Renal cortex interstitium (tissue), 11 donors: ENCODE measurements around the gene ST8SIA4. TPM values are rescaled to one million over a fixed set of nuclear protein-coding genes. Genes with fewer than 3 reads are reported as not detected.

Experiments used
- DNase-seq, 11 donors: peaks; one replicate each; pipeline ENCODE4 v3.0.0-alpha.2; 2013; ENCODE audit warnings: low read depth in 9 of 11, low spot score in 4 of 11; ENCODE audit errors: extremely low read depth in 1 of 11
- polyA plus RNA-seq, 3 donors: library from polyadenylated mRNA; unstranded; fragments of 120-200 nt; gene quantifications; one replicate each; pipeline ENCODE4 v1.2.1, GENCODE V29; 2013; ENCODE audit not compliant: insufficient read length in 3 of 3

Gene ST8SIA4
- polyA plus RNA-seq, 3 donors: 5.1 to 7.9 (median 7.2) TPM

DNA sequence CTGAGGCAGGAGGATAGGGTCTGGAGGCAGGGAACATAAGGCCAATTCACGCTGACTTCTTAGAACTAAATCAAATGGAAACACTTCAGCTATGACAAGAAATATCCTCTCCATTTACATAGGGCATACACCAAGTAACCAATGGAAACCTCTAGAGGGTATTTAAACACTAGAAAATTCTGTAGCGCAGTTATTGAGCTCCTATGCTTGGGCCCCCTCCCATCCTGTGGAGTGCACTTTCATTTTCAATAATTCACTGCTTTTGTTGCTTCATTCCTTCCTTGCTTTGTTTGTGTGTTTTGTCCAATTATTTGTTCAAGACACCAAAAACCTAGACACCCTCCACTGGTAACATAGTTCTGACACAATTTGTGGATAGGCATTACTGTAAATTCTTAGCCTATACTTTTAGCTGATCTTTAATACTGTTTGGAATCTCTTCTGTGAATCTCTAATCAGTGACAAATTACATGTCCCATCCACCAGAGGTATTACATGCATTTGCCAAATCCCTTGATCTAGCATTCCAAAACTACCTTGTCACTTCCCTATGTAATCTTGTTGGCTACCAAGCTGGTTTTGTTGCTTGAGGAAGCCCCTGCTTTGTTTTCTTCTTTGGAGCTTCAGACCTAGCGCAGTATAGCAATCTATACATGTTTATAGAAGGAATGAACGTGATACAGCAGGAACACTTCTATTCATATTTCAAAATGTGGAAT, 61.6 kb downstream of the ST8SIA4 start:
- DNase-seq: no peak

DNA sequence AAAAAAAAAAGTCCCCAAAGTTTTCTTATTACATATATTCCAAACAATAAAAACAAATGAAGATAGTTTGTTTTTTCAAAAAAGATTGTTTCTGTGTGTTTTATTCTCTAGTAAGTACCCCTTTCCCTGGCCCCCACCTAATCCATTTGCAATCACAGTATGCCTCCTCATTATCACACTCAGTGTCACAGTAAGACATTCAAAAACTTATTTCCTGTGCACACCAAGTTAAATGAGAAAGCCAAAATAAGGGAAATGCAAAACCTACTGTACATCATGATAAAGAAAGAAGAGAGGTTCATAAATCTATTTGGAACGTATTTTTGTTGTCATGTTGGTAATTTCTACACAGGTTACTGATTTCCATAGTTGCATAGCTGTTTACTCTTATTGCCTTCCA, 62.3 kb downstream of the ST8SIA4 start:
- DNase-seq: no peak

DNA sequence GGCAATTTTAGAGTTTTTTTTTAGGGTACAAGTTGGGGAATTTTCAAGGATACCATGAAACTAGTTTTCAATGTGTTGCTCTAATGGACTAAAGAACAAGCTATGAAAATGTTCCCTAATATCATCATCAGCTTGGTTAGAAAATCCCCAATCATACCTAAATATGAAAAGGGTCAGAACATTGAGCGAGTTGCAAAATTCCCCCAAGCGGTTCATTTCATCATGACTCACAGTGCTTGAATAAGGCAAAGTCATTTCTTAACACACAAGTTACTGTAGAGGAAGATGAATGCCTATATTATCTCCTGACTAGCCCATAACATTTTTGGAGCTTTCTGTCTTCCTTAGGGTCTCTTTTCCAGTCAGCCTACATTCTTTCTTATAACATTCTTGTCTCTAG, 62.7 kb downstream of the ST8SIA4 start:
- DNase-seq: no peak

DNA sequence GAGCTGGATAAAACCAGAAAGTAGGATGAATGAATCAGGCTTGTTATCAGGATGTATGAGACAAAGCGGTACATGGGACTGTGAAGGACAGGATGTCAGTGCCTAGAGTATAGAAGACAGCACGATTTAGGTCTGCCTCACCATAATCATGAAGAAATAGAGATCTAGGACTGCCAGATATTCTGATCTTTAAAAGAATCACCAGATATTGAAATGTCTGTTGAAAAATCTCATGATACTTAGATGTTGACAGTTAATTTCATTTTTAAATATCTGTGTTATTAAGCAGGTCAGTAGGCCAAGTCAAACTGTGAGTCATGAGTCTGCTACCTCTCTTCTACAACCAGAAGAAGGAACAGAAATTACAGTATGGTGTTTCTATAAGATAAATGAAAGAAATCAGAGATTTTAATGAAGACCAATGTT, 65.0 kb downstream of the ST8SIA4 start:
- DNase-seq: no peak

DNA sequence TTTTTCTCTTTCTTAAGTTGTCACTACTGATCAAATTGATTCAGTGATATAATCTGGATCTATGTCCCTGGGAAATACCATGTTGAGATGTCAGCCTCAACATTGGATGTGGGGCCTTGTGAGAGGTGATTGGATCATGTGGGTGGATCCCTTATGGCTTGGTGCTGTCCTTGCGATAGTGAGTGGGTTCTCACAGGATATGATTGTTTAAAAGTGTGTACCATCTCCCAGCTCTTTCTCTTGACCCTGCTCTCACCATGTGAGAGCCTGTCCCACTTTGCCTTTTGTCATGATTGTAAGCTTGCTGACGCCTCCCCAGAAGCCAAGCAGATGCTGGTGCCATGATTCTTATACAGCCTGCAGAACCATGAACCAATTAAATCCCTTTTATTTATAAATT, 68.6 kb downstream of the ST8SIA4 start:
- no peak for DNase-seq

DNA sequence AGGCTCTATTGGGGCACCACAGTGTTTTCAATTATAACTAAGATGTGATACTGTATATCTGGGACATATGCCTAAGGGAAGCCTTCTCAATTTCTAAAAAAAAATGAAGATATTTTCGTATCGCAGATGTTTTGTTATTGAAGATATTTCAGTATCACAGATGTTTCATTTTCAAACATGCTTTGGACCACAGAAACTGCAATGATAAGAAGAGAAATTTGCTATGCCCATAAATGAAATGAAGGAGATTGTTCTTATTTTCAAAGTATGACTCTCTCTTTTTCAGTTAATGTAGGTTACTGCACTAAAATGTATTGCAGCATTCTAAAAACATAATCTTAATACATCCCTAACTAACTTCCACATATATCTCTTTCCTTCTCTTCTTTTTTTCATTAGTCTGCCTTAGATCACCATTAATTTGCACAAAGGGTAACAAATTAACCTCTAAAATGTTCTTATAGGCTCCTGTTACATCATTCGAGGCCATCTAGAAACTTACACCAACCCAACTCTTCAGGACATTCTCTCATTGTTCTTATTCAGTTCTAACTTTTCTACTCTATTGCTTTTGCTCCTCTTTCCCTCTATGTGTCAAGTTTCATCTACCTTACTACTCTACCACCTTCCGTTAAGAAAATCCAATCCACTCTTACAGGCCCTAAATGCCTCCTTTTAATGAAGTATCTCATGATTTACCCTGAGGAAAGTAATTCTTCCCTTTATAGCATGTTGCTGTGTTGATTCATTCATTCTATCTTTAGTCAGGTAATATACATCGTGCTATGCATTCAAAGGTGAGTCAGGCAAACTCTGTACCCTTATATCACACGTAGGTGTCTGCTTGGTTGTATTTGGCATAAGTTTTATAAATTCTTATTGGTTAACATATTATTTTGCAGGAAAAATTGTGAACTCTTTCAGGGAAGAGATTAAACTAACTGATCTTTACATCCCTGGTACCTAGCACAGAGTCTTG, 70.5 kb downstream of the ST8SIA4 start:
- DNase-seq: no peak

DNA sequence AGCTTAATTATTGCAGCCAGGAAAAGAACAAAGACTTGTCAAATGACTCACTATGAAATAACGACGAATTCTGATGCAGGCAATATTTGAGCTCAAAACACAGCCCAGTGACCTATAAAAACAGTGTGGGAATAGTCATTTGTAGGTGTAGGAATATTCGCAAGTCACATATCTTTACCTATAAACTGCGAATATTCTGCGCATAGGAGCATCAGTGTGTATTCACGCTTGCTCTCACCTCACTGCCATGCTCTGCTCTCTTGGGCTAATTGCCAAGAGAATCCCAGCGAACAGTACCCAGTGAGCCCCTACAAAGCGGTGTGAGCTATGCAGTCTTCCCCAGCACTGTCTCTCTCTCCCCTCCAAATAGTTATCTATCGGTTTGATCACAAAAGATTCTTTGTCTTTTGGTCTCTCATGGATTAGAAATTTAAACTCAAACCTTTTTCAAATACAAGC, 74.2 kb downstream of the ST8SIA4 start:
- DNase-seq: no peak

DNA sequence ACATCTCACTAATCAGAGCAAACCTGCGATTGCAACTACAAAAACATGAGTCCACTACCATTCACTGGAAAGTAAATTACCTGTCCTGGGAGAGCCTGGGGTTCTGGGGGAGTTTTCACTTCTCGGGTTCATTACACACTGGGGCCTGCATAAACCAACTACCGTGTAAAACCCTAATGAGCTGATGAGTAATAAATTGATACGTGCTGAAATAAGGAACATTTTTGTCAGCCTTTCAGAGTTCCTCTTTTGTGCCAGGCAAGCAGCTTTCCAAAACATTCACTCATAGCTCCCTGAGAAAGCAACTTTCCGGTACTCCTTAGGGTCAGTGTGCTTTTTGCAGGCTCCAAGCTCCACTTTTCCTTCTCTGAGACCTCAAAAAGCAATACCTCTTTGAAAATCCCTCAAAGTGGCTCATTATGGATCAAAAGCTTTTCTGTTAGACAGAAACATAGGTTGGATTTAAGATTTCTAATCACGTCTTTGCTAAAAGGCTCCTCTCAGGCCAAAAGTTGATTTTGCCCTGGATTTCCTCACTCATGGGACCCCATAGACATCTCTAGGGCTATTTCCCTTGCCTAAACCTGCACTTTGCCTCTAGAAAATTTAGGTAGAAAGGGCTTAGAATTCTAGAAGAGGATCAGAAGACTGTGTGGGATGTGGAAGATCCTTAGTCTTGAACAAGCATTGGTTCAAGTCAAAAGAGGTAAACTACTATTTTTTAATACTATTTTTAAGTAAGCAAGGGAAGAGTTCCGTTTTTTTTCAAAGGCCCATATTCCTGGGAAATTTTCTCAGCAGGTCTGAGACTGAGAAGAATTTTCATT, 74.8 kb downstream of the ST8SIA4 start:
- no peak for DNase-seq

DNA sequence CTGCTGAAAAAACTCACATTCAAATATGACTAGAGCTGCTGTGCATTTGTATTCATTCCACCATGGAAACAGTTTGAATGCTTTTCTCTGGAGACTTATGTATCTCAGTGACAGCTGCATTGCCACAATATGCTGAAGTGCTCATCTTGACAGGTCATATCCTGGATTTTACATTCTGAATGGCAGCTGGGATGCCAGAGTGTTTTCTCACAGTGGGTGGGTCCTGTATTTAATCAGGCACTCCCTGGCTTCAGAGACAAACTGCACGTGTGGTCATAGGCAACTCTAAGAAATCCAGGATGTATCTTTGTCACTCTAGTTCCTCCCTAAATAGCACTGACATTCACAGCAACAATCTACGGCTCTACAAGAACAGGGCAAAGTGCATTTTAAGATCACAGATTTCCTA, 75.6 kb downstream of the ST8SIA4 start:
- DNase-seq: peak in 5 of 11 donors; percentile 5 to 27 (median 8)

DNA sequence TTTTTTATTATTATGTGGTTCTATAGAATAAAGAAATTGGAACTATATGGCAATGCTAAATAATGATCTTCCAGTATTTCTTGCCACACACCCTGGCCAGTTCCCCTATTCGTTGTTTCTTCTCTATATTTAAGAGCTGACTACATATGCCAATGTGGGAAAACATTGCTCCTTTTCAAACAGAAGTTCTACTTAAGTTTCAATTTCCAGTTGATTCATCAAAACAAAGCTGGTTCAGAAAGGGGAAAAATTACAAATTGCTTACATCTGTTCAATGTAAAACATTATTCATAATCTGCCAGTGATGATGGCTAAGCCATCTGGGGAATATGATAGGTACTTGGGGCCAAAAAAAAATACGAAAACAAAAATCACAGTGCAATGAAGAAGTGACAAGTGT, 76.9 kb downstream of the ST8SIA4 start:
- DNase-seq: no peak

DNA sequence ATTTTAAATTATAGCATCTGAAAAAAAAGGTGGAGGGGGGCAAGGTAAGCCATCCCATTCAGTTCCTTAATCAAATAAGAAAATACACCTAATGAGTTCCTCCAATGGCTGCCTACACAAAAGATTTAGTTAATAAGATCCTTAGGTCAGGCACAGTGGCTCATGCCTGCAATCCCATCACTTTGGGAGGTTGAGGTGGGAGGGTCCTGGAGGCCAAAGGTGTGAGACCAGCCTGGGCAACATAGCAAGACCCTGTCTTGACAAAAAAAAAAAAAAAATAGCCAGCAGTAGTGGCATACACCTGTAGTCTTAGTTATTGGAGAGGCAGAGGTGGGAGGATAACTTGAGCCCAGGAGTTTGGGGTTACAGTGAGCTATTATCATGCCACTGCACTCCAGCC, 78.4 kb downstream of the ST8SIA4 start:
- DNase-seq: no peak

DNA sequence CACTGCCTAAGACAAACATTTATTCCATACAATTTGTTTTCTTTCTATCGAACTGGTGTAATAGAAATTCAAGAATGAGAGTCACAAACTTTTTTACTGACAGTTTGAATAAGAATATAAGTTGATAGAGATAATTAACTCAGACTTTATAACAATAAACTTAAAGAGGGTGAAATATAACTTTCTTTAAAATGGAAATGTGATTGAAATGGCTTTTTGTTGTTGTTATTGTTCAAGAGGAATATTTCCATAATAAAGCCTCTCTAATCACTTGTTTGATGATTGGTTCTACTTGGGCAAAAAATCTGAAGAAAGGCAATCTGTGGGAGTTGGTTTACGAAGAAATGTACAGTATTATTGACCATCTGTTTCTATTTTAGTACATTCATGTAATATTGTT, 79.3 kb downstream of the ST8SIA4 start:
- no peak for DNase-seq

DNA sequence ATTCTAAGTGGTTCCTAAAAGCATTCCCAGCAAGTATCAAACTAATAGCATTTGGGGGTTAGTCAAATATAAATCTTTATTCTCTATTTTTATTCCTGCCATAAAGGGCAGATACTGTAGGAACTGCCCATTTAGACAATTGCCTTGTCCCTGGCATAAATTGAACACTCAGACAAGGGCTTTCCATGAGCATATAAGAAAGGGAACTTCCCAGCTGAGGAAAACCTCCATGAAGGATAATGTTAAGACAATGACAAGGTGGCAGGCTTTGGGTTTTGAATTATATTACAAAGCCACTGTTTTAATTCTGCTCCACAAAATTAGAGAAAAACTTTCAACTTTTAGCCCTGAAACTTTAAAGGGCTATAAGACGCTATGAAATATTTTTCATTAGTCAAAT, 81.3 kb downstream of the ST8SIA4 start:
- DNase-seq: no peak

DNA sequence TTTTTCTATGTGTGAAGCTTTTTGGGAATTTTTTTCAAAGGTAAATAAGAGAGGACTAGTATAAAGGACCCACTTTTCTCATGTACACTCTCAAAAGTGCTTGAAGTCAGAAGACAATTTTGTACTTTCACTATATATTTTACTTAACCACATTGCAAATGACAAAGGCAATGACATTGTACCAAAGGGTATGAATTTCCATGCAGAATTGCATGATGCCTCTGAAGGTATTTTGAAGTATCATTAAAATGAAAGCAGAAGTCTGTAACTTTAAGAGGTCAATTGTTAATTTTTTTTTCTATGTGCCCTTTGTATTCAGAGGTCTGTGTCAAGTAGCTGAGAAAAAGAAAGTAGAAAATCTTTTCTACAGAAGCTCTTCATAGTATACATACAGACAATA, 84.7 kb downstream of the ST8SIA4 start:
- DNase-seq: no peak

DNA sequence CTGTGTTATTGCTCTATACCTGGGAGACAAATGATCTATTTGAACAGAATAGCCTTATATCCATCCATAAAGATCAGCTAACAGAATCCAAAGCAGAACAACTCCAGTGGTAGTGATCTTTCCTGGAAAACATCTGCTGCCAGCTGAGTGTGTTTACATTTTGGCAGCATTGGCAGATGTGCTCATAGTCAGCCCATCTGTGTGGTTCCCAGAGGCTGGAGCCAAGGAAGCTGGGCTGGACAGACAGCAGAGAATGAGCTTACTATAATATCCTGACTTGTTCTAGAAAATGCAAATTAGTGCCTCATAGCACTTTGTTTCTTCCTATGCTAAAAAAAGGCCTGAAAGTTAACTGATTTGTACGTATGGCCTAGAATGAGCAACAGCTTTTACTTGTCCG, 99.7 kb downstream of the ST8SIA4 start:
- DNase-seq: no peak

DNA sequence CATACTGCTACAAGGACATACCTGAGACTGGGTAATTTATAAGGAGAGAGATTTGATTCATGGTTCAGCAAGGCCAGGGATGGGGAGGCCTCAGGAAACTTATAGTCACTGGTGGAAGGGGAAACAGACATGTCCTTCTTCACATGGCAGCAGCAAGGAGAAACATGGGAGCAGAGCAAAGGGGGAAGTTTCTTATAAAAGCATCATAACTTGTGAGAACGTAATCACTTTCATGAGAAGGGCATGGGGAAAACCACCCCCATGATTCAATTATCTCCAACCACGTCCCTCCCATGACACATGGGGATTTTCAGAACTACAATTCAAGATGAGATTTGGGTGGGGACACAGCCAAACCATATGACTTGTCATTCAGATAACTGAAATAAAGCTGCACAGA, 100.9 kb downstream of the ST8SIA4 start:
- no peak for DNase-seq

DNA sequence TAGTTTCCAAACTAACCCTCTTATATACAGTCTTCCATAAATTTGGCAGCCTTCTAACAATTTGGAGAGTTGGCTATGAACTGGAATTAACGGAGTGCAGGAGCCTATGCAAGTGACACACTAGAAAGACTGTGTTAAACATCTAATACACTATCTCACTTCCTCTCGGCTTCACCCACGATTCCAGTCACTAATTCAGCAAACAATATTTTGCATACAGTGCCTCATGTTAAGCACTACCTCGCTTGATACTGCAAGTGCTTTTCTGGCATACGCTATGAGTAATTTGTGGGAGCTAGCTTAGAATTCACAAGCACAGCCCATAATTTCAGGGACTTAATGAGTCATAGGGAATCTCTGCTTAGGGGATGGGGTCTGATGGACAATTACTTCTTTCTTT, 102.5 kb downstream of the ST8SIA4 start:
- DNase-seq: no peak

DNA sequence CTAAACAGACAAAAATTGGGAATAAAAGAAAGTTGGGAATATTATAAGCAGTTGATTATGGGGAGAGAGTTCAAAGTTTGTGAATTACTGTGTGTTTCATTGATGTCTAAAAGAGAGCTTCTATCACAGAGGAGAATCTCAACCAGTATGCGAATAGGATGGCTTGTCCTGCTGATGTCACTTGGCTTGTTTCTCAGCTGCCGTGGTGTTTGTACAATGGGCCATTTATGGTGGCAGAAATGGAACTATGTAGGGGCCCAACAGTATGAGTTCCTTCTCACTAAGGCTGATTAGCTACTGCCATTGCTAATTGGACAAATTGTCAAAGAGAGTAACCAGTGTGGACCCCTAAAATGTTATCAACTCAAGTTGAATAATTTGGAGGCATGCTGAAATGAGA, 103.9 kb downstream of the ST8SIA4 start:
- DNase-seq: no peak

DNA sequence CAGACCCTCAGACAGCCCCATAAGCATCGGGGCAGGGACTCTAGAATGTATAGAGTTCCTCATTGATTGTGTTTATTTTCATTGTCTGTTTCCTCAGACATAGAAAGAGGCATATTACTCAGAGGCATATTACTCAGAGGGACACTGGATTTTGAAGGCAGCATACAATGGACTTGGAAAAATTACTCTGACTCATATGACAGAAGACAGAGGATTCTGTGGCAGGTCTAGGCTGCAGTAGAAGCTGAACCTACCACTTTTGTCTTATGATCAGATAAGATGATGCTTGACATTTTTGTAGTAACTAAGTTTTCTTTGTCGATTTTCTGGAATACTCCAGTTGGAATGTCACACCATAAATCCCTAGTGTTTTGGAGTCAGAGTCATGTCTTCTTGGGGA, 105.2 kb downstream of the ST8SIA4 start:
- no peak for DNase-seq
